ENCODE results near the gene SPATA31A6. TPM values are rescaled to one million over a fixed set of nuclear protein-coding genes. Genes with fewer than 3 reads are reported as not detected.
"Not testable (repeated sequence)": the region's sequence is repeated elsewhere in the genome, so short reads cannot be mapped to it uniquely, and the experiment has no call there.

Gene SPATA31A6
- total RNA-seq, result not detected
- polyA plus RNA-seq, result not detected

GRCh38 chr9:42183359-42183758, at the start of gene SPATA31A6:
SPATA31A6 (plus strand) TSS chr9:42183659; CDS start chr9:42183688, 29 bp downstream.
- H3K36me3 ChIP-seq (ENCODE audit: insufficient read depth, low read length); H3K9me3 ChIP-seq (ENCODE audit: control insufficient read depth in 1 of 2, low read length in 2 of 2); DNase-seq; H3K9me3 Mint-ChIP-seq; H3K27ac ChIP-seq (ENCODE audit: low read depth, low read length); CTCF ChIA-PET (ENCODE audit: partially characterized antibody); H3K4me1 Mint-ChIP-seq; H3K4me1 ChIP-seq (ENCODE audit: insufficient read depth, low read length); H3K27me3 ChIP-seq (ENCODE audit: insufficient read depth, low read length); POLR2A ChIA-PET (ENCODE audit: partially characterized antibody); H3K36me3 Mint-ChIP-seq; H3K27me3 Mint-ChIP-seq; intact Hi-C loops (cut with micrococcal nuclease); H3K4me3 ChIP-seq (ENCODE audit: low read length in 2 of 2): not testable (repeated sequence)
- H3K4me3 Mint-ChIP-seq, result peak within 1 kb of the TSS in 1 of 8 donors; percentile 53
- H3K27ac Mint-ChIP-seq, result peak within 1 kb of the TSS in 1 of 7 donors; percentile 53

GRCh38 chr9:42160299-42160698, 23.2 kb upstream of the SPATA31A6 start:
- not testable (repeated sequence) for H3K27me3 Mint-ChIP-seq, H3K36me3 Mint-ChIP-seq

GRCh38 chr9:42219861-42220260, 36.4 kb downstream of the SPATA31A6 start:
- H3K9me3 ChIP-seq (ENCODE audit: control insufficient read depth in 1 of 2, low read length in 2 of 2); H3K4me1 ChIP-seq (ENCODE audit: insufficient read depth, low read length); intact Hi-C loops (cut with micrococcal nuclease); H3K27ac ChIP-seq (ENCODE audit: low read depth, low read length); CTCF ChIA-PET (ENCODE audit: partially characterized antibody); H3K4me1 Mint-ChIP-seq; H3K4me3 ChIP-seq (ENCODE audit: low read length in 2 of 2); H3K27me3 Mint-ChIP-seq; H3K36me3 Mint-ChIP-seq; H3K27me3 ChIP-seq (ENCODE audit: insufficient read depth, low read length); H3K27ac Mint-ChIP-seq; H3K9me3 Mint-ChIP-seq; POLR2A ChIA-PET (ENCODE audit: partially characterized antibody); H3K36me3 ChIP-seq (ENCODE audit: insufficient read depth, low read length); H3K4me3 Mint-ChIP-seq; DNase-seq: not testable (repeated sequence)

More at GRCh38 chr9:42160299-42160698, 23.2 kb upstream of the SPATA31A6 start:
- H3K9me3 Mint-ChIP-seq; H3K4me1 ChIP-seq (ENCODE audit: insufficient read depth, low read length); H3K4me3 ChIP-seq (ENCODE audit: low read length in 2 of 2); H3K4me3 Mint-ChIP-seq; intact Hi-C loops (cut with micrococcal nuclease); CTCF ChIA-PET (ENCODE audit: partially characterized antibody); DNase-seq; H3K27ac ChIP-seq (ENCODE audit: low read depth, low read length); H3K36me3 ChIP-seq (ENCODE audit: insufficient read depth, low read length); H3K9me3 ChIP-seq (ENCODE audit: control insufficient read depth in 1 of 2, low read length in 2 of 2); POLR2A ChIA-PET (ENCODE audit: partially characterized antibody); H3K27me3 ChIP-seq (ENCODE audit: insufficient read depth, low read length); H3K27ac Mint-ChIP-seq; H3K4me1 Mint-ChIP-seq: not testable (repeated sequence)

- H3K4me3 Mint-ChIP-seq; DNase-seq; H3K27me3 Mint-ChIP-seq; intact Hi-C loops (cut with micrococcal nuclease); H3K9me3 Mint-ChIP-seq; H3K27ac ChIP-seq (ENCODE audit: low read depth, low read length); H3K4me1 ChIP-seq (ENCODE audit: insufficient read depth, low read length); CTCF ChIA-PET (ENCODE audit: partially characterized antibody); POLR2A ChIA-PET (ENCODE audit: partially characterized antibody); H3K9me3 ChIP-seq (ENCODE audit: control insufficient read depth in 1 of 2, low read length in 2 of 2); H3K4me3 ChIP-seq (ENCODE audit: low read length in 2 of 2); H3K4me1 Mint-ChIP-seq; H3K27ac Mint-ChIP-seq; H3K36me3 Mint-ChIP-seq; H3K36me3 ChIP-seq (ENCODE audit: insufficient read depth, low read length); H3K27me3 ChIP-seq (ENCODE audit: insufficient read depth, low read length): not testable (repeated sequence)
Observed at GRCh38 chr9:42223230-42223629, 39.8 kb downstream of the SPATA31A6 start.

GRCh38 chr9:42233031-42233430, 49.6 kb downstream of the SPATA31A6 start:
- H3K36me3 Mint-ChIP-seq; POLR2A ChIA-PET (ENCODE audit: partially characterized antibody); H3K9me3 Mint-ChIP-seq; H3K4me1 Mint-ChIP-seq; DNase-seq; CTCF ChIA-PET (ENCODE audit: partially characterized antibody); H3K27ac ChIP-seq (ENCODE audit: low read depth, low read length); H3K27ac Mint-ChIP-seq; H3K9me3 ChIP-seq (ENCODE audit: control insufficient read depth in 1 of 2, low read length in 2 of 2); H3K36me3 ChIP-seq (ENCODE audit: insufficient read depth, low read length); H3K4me1 ChIP-seq (ENCODE audit: insufficient read depth, low read length); H3K4me3 ChIP-seq (ENCODE audit: low read length in 2 of 2); H3K27me3 ChIP-seq (ENCODE audit: insufficient read depth, low read length); H3K27me3 Mint-ChIP-seq; intact Hi-C loops (cut with micrococcal nuclease); H3K4me3 Mint-ChIP-seq: not testable (repeated sequence)

DNA sequence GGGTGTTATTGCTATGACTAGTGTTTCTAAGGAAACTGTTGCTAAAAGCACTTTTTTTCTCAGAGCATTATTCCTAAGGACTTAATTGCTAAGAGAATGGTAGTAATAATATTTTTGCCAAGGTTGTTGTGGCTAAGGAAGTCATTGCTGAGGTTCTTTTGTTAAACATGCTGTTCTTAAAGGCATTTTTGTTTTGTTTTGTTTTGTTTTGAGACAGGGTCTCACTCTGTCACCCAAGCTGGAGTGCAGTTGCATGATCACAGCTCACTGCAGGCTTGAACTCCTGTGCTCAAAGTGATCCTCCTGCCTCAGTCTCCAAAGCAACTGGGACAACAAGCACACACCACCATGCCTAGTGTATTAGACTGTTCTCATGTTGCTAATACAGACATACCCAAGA, 51.2 kb downstream of the SPATA31A6 start:
- not testable (repeated sequence) for H3K9me3 Mint-ChIP-seq

DNA sequence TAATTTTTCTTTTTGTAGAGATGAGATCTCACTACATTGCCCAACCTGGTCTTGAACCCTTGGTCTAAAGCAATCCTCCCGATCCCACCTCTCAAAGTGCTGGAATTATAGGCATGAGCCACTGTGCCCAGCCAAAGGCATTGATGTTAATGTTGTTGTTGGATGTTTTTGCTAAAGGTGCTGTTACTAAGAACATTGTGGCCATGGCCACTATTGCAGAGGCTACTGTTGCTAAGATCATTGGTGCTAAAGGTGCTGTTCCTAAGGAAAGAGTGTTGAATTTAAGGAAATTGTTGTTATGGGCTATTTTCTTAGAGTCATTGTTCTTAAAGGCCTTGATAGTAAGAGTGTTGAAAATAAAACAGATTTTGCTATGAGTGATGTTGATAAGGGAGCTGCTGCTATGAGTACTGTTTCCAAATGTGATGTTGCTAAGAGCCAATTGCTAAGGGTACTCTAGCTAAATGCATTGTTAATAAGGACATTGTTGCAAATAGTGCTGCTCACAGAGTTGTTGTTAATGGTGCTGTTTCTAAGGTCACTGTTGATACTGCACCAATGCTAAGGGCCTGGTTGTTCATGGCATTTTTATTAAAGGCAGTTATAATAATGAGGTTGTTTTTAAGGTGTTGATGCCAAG, 52.0 kb downstream of the SPATA31A6 start:
- H3K27me3 ChIP-seq (ENCODE audit: insufficient read depth, low read length); H3K4me1 ChIP-seq (ENCODE audit: insufficient read depth, low read length); H3K36me3 ChIP-seq (ENCODE audit: insufficient read depth, low read length); POLR2A ChIA-PET (ENCODE audit: partially characterized antibody); DNase-seq; H3K27ac Mint-ChIP-seq; H3K4me1 Mint-ChIP-seq; H3K9me3 ChIP-seq (ENCODE audit: control insufficient read depth in 1 of 2, low read length in 2 of 2); CTCF ChIA-PET (ENCODE audit: partially characterized antibody); H3K36me3 Mint-ChIP-seq; H3K9me3 Mint-ChIP-seq; intact Hi-C loops (cut with micrococcal nuclease); H3K4me3 Mint-ChIP-seq; H3K4me3 ChIP-seq (ENCODE audit: low read length in 2 of 2); H3K27ac ChIP-seq (ENCODE audit: low read depth, low read length); H3K27me3 Mint-ChIP-seq: not testable (repeated sequence)

More for the DNA sequence above, 51.2 kb downstream of the SPATA31A6 start:
- POLR2A ChIA-PET (ENCODE audit: partially characterized antibody); H3K27ac Mint-ChIP-seq; H3K27me3 Mint-ChIP-seq; H3K27ac ChIP-seq (ENCODE audit: low read depth, low read length); DNase-seq; H3K4me3 ChIP-seq (ENCODE audit: low read length in 2 of 2); H3K27me3 ChIP-seq (ENCODE audit: insufficient read depth, low read length); intact Hi-C loops (cut with micrococcal nuclease); H3K4me3 Mint-ChIP-seq; CTCF ChIA-PET (ENCODE audit: partially characterized antibody); H3K36me3 ChIP-seq (ENCODE audit: insufficient read depth, low read length); H3K36me3 Mint-ChIP-seq; H3K4me1 Mint-ChIP-seq; H3K9me3 ChIP-seq (ENCODE audit: control insufficient read depth in 1 of 2, low read length in 2 of 2); H3K4me1 ChIP-seq (ENCODE audit: insufficient read depth, low read length): not testable (repeated sequence)

- H3K27ac Mint-ChIP-seq; H3K9me3 ChIP-seq (ENCODE audit: control insufficient read depth in 1 of 2, low read length in 2 of 2); CTCF ChIA-PET (ENCODE audit: partially characterized antibody); DNase-seq; intact Hi-C loops (cut with micrococcal nuclease); H3K36me3 ChIP-seq (ENCODE audit: insufficient read depth, low read length); H3K4me1 Mint-ChIP-seq; H3K27me3 ChIP-seq (ENCODE audit: insufficient read depth, low read length); H3K27ac ChIP-seq (ENCODE audit: low read depth, low read length); H3K9me3 Mint-ChIP-seq; H3K4me3 Mint-ChIP-seq; H3K27me3 Mint-ChIP-seq; H3K4me3 ChIP-seq (ENCODE audit: low read length in 2 of 2); H3K4me1 ChIP-seq (ENCODE audit: insufficient read depth, low read length); H3K36me3 Mint-ChIP-seq; POLR2A ChIA-PET (ENCODE audit: partially characterized antibody): not testable (repeated sequence)
Observed at GRCh38 chr9:42236097-42236496, 52.6 kb downstream of the SPATA31A6 start.
